ENCODE measurements around the gene SFMBT1.

The SFMBT1 gene

DNA sequence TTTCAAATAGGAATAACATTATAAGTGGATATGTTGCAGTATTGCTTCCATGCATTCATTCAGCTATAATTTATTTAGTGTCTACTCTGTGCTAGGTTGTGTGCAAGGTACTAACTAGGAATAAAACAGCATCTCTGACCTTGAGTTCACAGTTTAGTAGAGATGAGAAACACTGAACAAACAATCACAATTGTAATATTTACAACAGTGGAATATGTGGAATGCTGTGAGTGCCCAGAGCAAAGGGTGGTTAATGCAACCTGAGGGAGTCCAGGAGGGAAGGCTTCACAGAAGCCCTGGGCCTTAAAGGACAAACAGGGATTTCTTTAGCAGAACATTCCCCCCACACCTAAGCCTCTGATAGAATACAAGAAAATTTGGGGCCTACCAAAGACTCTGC lies 13.3 kb downstream of the SFMBT1 start:
- no peaks in the 10 kb centered on the region for H3K27me3 Mint-ChIP-seq
- no peak overlapping the region for H3K4me3 Mint-ChIP-seq
- DNase-seq = no peak
- no peaks in the 10 kb centered on the region for H3K9me3 Mint-ChIP-seq
- H3K4me1 Mint-ChIP-seq = peaks cover 42% of the 10 kb centered on the region
- no peak for ATAC-seq
- H3K27ac Mint-ChIP-seq = no peak overlapping the region

GRCh38 chr3:53030619-53031449 lies 15.0 kb downstream of the SFMBT1 start:
- peak overlapping the region in 1 of 2 donors; percentile 48 for H3K27ac Mint-ChIP-seq
- peak; percentile 87 for ATAC-seq
- peak overlapping the region; percentile 13 to 34 for H3K4me3 Mint-ChIP-seq
- peak in 1 of 2 donors; percentile 9 for DNase-seq
- H3K4me1 Mint-ChIP-seq = peaks cover 40% of the 10 kb centered on the region
- H3K27me3 Mint-ChIP-seq = no peaks in the 10 kb centered on the region
- H3K9me3 Mint-ChIP-seq = no peaks in the 10 kb centered on the region

DNA sequence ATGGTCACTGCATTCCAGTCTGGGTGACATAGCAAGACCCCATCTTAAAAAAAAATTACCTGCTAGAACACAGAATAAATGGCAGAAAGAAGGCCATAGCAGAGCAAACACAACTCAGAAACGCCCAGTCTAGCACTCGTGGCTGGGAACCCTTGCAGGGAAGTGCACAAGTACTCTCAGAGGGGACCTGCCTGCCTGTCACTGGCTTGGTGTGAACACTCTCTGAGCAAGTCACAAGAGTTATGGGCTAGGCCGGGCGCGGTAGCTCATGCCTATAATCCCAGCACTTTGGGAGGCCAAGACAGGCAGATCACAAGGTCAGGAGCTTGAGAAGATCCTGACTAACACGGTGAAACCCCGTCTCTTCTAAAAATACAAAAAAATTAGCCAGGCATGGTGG lies 17.2 kb downstream of the SFMBT1 start:
- peaks cover 38% of the 10 kb centered on the region for H3K4me1 Mint-ChIP-seq
- ATAC-seq (no peak), DNase-seq (no peak)
- no peak overlapping the region for H3K27ac Mint-ChIP-seq
- H3K9me3 Mint-ChIP-seq = no peaks in the 10 kb centered on the region
- H3K27me3 Mint-ChIP-seq = no peaks in the 10 kb centered on the region
- no peak overlapping the region for H3K4me3 Mint-ChIP-seq

DNA sequence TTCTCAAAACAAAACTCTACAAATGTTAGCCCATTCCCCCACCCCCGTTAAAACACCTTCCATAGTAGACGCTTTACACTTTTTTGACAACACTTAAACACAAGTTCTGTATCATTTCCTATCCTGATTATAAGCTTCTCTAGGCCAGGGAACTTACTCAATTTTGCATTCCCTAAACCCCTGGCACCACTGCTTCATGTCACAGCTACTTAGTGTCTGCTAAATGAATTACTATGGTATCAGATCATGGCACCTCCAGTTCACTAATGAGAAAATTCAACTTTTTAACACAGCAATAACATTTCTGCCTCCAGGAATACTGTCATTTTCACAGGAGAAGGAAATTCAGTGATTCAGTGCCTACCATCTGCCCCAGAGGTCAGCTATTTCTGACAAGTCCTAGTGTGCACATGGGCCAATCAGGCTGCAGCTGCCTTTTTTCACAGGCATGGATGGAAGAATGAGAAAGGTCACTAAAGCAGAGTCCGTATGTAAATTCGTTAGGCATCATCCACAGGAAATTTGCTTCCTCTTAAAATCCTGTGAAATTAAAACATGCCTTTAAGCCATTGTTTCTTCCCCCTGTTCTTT lies 18.5 kb downstream of the SFMBT1 start:
- Mint-ChIP-seq H3K9me3 (no peaks in the 10 kb centered on the region), H3K4me1 (peaks cover 51% of the 10 kb centered on the region), H3K27me3 (no peaks in the 10 kb centered on the region), H3K4me3 (no peak overlapping the region), H3K27ac (no peak overlapping the region)
- no peak for DNase-seq
- ATAC-seq = no peak

GRCh38 chr3:53026382-53027162 lies 19.3 kb downstream of the SFMBT1 start:
- Mint-ChIP-seq H3K4me3 (no peak overlapping the region), H3K27me3 (no peaks in the 10 kb centered on the region), H3K27ac (no peak overlapping the region), H3K9me3 (no peaks in the 10 kb centered on the region), H3K4me1 (peaks cover 57% of the 10 kb centered on the region)
- ATAC-seq (peak; percentile 69), DNase-seq (no peak)

- ATAC-seq = no peak
- Mint-ChIP-seq H3K4me1 (peaks cover 63% of the 10 kb centered on the region), H3K9me3 (no peaks in the 10 kb centered on the region), H3K27ac (no peak overlapping the region), H3K27me3 (no peaks in the 10 kb centered on the region), H3K4me3 (no peak overlapping the region)
- no peak for DNase-seq
Observed at GRCh38 chr3:53024315-53024714, 21.6 kb downstream of the SFMBT1 start.

GRCh38 chr3:53023072-53023823 lies 22.6 kb downstream of the SFMBT1 start:
- Mint-ChIP-seq H3K9me3 (no peaks in the 10 kb centered on the region), H3K4me1 (peaks cover 68% of the 10 kb centered on the region), H3K27ac (peak overlapping the region in 1 of 2 donors; percentile 6), H3K27me3 (no peaks in the 10 kb centered on the region), H3K4me3 (no peak overlapping the region)
- no peak for DNase-seq
- peak; percentile 71 for ATAC-seq

GRCh38 chr3:53022647-53023046 lies 23.2 kb downstream of the SFMBT1 start:
- Mint-ChIP-seq H3K4me3 (no peak overlapping the region), H3K27me3 (no peaks in the 10 kb centered on the region), H3K27ac (no peak overlapping the region), H3K4me1 (peaks cover 64% of the 10 kb centered on the region), H3K9me3 (no peaks in the 10 kb centered on the region)
- no peak for DNase-seq
- no peak for ATAC-seq

GRCh38 chr3:53016236-53016635 lies 29.6 kb downstream of the SFMBT1 start:
- Mint-ChIP-seq H3K4me3 (no peak overlapping the region), H3K27ac (no peak overlapping the region), H3K27me3 (no peaks in the 10 kb centered on the region), H3K4me1 (peaks cover 36% of the 10 kb centered on the region), H3K9me3 (no peaks in the 10 kb centered on the region)
- DNase-seq = no peak
- no peak for ATAC-seq

DNA sequence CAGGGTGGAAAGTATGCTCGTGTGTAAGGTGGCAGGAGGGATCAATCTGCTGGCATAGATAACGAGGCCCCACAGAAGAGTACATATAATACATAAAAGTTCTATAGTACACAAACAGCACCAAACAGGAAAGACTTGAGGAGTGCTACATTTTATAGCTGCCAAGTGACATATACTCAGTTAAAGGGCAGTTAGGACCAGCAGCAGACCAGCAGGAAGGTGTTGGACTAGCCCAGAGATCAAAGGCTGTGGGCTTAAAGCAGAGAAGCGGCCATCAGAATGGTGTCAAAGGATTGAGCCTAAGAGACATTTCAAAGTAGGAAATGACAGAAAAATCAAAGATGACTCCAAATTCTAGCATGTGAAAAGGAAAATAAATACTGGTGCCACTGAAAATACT lies 34.5 kb downstream of the SFMBT1 start:
- Mint-ChIP-seq H3K9me3 (no peaks in the 10 kb centered on the region), H3K4me3 (no peak overlapping the region), H3K27me3 (no peaks in the 10 kb centered on the region), H3K4me1 (peaks cover 21% of the 10 kb centered on the region), H3K27ac (no peak overlapping the region)
- no peak for DNase-seq
- ATAC-seq = no peak

DNA sequence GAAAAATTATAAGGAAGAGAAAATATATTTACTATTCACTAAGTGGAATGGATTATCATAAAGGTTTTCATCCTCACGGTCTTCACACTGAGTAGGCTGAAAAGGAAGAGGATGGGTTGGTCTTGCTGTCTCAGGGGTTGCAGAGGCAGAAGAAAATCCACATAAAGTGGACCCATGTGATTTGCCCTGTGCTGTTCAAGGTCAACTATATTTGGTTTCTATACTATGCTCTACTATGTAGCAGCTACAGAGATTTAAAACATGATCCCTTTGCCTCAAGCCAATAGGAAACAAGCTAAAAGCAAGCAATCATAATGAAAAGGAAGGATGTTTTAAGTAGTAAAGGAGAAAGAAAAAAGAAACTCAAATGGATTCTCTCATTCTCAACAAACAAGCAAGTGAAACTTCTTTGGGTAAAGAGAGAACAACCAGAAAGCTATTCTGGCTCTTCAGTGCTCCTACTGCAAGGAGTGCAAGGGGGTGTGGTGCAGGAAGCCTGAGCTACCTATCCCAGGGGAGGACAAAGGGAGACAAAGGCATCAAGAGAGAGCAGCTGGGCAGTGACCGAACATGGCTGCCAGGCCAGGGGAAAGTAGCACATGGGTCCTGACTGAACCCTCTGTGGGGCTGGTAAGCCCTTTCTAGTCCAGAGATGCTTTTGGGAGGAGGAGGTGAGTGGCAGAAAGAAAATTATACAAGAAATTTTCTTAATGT lies 35.9 kb downstream of the SFMBT1 start:
- H3K4me3 Mint-ChIP-seq = no peak overlapping the region
- ATAC-seq (no peak), DNase-seq (no peak)
- no peak overlapping the region for H3K27ac Mint-ChIP-seq
- H3K4me1 Mint-ChIP-seq = peaks cover 27% of the 10 kb centered on the region
- H3K27me3 Mint-ChIP-seq = no peaks in the 10 kb centered on the region
- no peaks in the 10 kb centered on the region for H3K9me3 Mint-ChIP-seq

GRCh38 chr3:53008932-53009331 lies 36.9 kb downstream of the SFMBT1 start:
- Mint-ChIP-seq H3K4me1 (peaks cover 36% of the 10 kb centered on the region), H3K27me3 (no peaks in the 10 kb centered on the region), H3K9me3 (no peaks in the 10 kb centered on the region), H3K4me3 (no peak overlapping the region), H3K27ac (no peak overlapping the region)
- ATAC-seq (no peak), DNase-seq (no peak)

DNA sequence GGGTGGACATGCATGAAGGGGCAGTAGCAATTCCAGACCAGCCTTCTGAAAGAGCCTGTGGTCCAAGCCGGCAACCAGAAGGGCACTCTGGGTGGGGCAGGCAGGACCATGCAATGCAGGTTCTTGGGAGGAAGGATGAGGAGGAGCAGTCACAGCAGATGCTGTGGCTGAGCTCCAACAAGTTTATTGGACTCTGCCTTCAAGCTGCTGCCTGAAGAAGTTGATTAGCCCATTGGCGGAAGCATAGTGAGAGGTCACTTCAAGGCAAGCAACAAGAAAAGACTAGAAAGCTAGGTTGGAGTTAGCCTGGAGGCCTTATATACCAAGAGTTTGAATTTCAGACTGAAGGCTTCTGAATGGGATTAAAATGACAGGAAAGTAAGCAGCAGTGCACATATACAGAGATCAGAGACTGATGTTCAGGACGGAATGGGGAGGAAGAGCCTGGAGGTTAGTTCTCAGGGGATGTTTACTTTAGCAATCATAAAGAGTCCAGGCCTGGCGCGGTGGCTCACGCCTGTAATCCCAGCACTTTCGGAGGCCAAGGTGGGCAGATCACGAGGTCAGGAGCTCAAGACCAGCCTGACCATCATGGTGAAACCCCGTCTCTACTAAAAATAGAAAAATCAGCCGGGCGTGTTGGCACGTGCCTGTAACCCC lies 39.9 kb downstream of the SFMBT1 start:
- ATAC-seq = no peak
- no peak overlapping the region for H3K4me3 Mint-ChIP-seq

DNA sequence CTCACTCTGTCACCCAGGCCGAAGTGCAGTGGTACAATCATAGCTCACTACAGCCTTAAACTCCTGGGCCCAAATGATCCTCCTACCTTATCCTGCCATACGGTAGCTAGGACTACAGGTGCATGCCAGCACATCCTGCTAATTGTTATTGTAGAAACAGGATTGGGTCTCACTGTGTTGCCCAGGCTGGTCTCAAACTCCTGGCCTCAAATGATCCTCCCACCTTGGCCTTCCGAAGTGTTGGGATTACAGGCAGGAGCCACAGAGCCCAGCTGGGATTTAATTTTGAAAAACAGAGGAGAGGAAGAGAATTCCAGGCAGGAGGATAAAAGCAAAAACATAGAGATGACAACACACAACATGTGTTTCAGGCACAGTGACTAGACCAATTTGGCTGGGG lies 40.5 kb downstream of the SFMBT1 start:
- Mint-ChIP-seq H3K9me3 (no peaks in the 10 kb centered on the region), H3K27ac (peak overlapping the region in 1 of 2 donors; percentile 94), H3K4me3 (no peak overlapping the region)

More for the DNA sequence above, 39.9 kb downstream of the SFMBT1 start:
- Mint-ChIP-seq H3K27ac (no peak overlapping the region), H3K9me3 (no peaks in the 10 kb centered on the region), H3K27me3 (no peaks in the 10 kb centered on the region), H3K4me1 (peaks cover 34% of the 10 kb centered on the region)
- DNase-seq = no peak

More for the DNA sequence above, 40.5 kb downstream of the SFMBT1 start:
- Mint-ChIP-seq H3K27me3 (no peaks in the 10 kb centered on the region), H3K4me1 (peaks cover 29% of the 10 kb centered on the region)
- ATAC-seq (no peak), DNase-seq (no peak)
